ENCODE results near the gene DBF4. TPM values are rescaled to one million over a fixed set of nuclear protein-coding genes. Genes with fewer than 3 reads are reported as not detected.

DBF4 gene
- total RNA-seq, 1 donor from 2014 or later: 23.7 TPM

DNA sequence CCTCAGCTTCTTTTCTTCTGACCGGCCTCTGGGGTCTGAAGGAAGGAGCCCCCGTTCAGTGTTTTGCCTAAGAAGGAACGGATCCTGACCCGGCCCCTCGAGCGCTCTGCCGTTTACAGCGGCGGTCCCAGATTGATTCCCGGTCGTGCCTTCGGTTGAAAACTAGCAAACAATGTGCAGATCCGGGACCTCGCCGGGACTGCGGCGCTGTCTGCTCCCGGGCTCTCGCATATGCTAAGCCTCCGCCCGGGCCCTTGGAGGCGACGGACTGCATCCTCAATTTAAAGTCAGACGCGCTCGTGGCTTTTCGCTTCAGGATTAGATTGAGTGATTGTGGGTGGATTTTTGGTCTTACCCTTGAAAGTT, 559 bp downstream of the DBF4 start:
- Mint-ChIP-seq H3K9me3 (ENCODE audit: unreplicated experiment) (peaks cover 5% of the 10 kb centered on the region), H3K36me3 (ENCODE audit: unreplicated experiment) (peaks cover 3% of the 10 kb centered on the region), H3K4me1 (ENCODE audit: low read depth, unreplicated experiment) (peaks cover 7% of the 10 kb centered on the region), H3K4me3 (ENCODE audit: unreplicated experiment) (peak overlapping the region; percentile 96), H3K27me3 (ENCODE audit: unreplicated experiment) (peaks cover 2% of the 10 kb centered on the region), H3K27ac (ENCODE audit: unreplicated experiment) (peak overlapping the region; percentile 93)
- TF ChIP-seq, protein P1, sequence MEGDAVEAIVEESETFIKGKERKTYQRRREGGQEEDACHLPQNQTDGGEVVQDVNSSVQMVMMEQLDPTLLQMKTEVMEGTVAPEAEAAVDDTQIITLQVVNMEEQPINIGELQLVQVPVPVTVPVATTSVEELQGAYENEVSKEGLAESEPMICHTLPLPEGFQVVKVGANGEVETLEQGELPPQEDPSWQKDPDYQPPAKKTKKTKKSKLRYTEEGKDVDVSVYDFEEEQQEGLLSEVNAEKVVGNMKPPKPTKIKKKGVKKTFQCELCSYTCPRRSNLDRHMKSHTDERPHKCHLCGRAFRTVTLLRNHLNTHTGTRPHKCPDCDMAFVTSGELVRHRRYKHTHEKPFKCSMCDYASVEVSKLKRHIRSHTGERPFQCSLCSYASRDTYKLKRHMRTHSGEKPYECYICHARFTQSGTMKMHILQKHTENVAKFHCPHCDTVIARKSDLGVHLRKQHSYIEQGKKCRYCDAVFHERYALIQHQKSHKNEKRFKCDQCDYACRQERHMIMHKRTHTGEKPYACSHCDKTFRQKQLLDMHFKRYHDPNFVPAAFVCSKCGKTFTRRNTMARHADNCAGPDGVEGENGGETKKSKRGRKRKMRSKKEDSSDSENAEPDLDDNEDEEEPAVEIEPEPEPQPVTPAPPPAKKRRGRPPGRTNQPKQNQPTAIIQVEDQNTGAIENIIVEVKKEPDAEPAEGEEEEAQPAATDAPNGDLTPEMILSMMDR (IDR thresholded peaks at IDR 0.05; ENCODE audit: partially characterized antibody, unreplicated experiment): no peak
- DNase-seq: peak; percentile 77

GRCh38 chr7:87877366-87878040, 1.2 kb downstream of the DBF4 start:
- H3K27ac Mint-ChIP-seq (ENCODE audit: unreplicated experiment): peak overlapping the region; percentile 93

DNA sequence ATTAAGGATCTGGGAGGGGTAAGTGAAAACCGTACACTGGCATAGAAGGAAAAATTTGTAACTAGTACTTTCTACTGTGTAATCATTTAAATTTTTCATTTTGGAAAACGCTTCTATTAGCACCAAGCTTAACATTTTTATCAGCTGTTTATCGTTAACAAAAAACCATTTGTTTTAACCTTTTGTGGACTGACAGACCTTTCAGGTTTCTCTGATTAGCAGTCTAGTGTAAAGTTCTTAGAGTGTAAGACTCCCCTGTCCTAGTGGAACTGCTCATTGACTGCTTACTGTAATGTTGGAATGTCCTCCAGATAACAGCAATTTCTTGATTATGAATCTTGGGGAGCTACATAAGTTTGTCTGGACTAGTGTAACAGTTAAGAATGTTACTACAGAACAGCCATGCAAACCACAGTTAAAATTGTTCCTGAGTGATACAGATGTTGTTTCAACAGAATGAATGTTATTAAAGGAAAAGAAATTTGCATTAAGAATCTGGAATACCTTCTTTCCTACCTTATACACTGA, 2.0 kb downstream of the DBF4 start:
- TF ChIP-seq, protein P1 (IDR thresholded peaks at IDR 0.05; ENCODE audit: partially characterized antibody, unreplicated experiment): no peak
- Mint-ChIP-seq H3K27ac (ENCODE audit: unreplicated experiment) (peak overlapping the region; percentile 93), H3K9me3 (ENCODE audit: unreplicated experiment) (peaks cover 5% of the 10 kb centered on the region)

More at GRCh38 chr7:87877366-87878040, 1.2 kb downstream of the DBF4 start:
- Mint-ChIP-seq H3K36me3 (ENCODE audit: unreplicated experiment) (no peaks in the 10 kb centered on the region), H3K27me3 (ENCODE audit: unreplicated experiment) (peaks cover 2% of the 10 kb centered on the region), H3K9me3 (ENCODE audit: unreplicated experiment) (peaks cover 5% of the 10 kb centered on the region), H3K4me3 (ENCODE audit: unreplicated experiment) (peak overlapping the region; percentile 96), H3K4me1 (ENCODE audit: low read depth, unreplicated experiment) (peaks cover 12% of the 10 kb centered on the region)
- TF ChIP-seq, protein P1 (IDR thresholded peaks at IDR 0.05; ENCODE audit: partially characterized antibody, unreplicated experiment): no peak
- DNase-seq: no peak

GRCh38 chr7:87882151-87882937, 6.1 kb downstream of the DBF4 start:
- Mint-ChIP-seq H3K27me3 (ENCODE audit: unreplicated experiment) (no peaks in the 10 kb centered on the region), H3K27ac (ENCODE audit: unreplicated experiment) (no peak overlapping the region), H3K9me3 (ENCODE audit: unreplicated experiment) (no peaks in the 10 kb centered on the region), H3K4me3 (ENCODE audit: unreplicated experiment) (no peak overlapping the region), H3K36me3 (ENCODE audit: unreplicated experiment) (no peaks in the 10 kb centered on the region), H3K4me1 (ENCODE audit: low read depth, unreplicated experiment) (peaks cover 14% of the 10 kb centered on the region)
- TF ChIP-seq, protein P1 (IDR thresholded peaks at IDR 0.05; ENCODE audit: partially characterized antibody, unreplicated experiment): no peak
- no peak for DNase-seq

More for the DNA sequence above, 2.0 kb downstream of the DBF4 start:
- peaks cover 12% of the 10 kb centered on the region for H3K4me1 Mint-ChIP-seq (ENCODE audit: low read depth, unreplicated experiment)
- peak overlapping the region; percentile 96 for H3K4me3 Mint-ChIP-seq (ENCODE audit: unreplicated experiment)
- no peak for DNase-seq
- H3K27me3 Mint-ChIP-seq (ENCODE audit: unreplicated experiment): peaks cover 2% of the 10 kb centered on the region
- H3K36me3 Mint-ChIP-seq (ENCODE audit: unreplicated experiment): no peaks in the 10 kb centered on the region
